SK-N-MC (cell line): ENCODE data around the gene FREM1.

Experiments
- EZH2 ChIP-seq: fragments of 200-600 bp; sonication (generic); IDR thresholded peaks from one replicate; pipeline ENCODE4 v1.6.1; 2017; ENCODE audit warnings: antibody characterized with exemption
- POLR2AphosphoS5 ChIP-seq: IDR thresholded peaks from 2 replicates; pipeline ENCODE4 v1.6.1; 2012; ENCODE audit warnings: mild to moderate bottlenecking, low read depth, low read length, borderline replicate concordance

GRCh38 chr9:14827805-14828204, 82.4 kb downstream of the FREM1 start:
- TF ChIP-seq EZH2: no peak
- TF ChIP-seq POLR2AphosphoS5: no peak
